GM12878 (cell line): ENCODE data around the gene MAGI2. TPM values are rescaled to one million over a fixed set of nuclear protein-coding genes. Genes with fewer than 3 reads are reported as not detected.

Source experiments
- ATAC-seq: fragments of 200-7000 bp; cut with Tn5 transposase; 3 replicates; pipeline ENCODE4 v1.9.1; 2020; ENCODE audit warnings: mild to moderate bottlenecking, moderate library complexity
- BruUV-seq: library from RNA; stranded (reverse); fragments of 400-500 nt; replicated peaks from 2 replicates; lab custom pipeline; 2021; lab: Mats Ljungman, UMichigan
- CTCF ChIA-PET: fragments of 300-600 bp; sonication (Branson Sonifier 250); formaldehyde crosslinking; extraction: SDS; loops from one replicate; lab custom pipeline; 2021; ENCODE audit warnings: inconsistent platforms; lab: Yijun Ruan, JAX
- POLR2A ChIA-PET: fragments of 350-600 bp; formaldehyde crosslinking; extraction: SDS; loops from one replicate; lab custom pipeline; 2021; ENCODE audit warnings: inconsistent platforms; lab: Charles Lee
- RAD21 ChIA-PET: fragments of 300-600 bp; sonication (Branson Sonifier 250); formaldehyde crosslinking; loops from one replicate; lab custom pipeline; 2023; ENCODE audit warnings: antibody characterized with exemption; ENCODE audit not compliant: unreplicated experiment; lab: Charles Lee
- SMC1A ChIA-PET: fragments of 300-600 bp; sonication (Branson Sonifier 250); formaldehyde crosslinking; loops from one replicate; lab custom pipeline; 2023; ENCODE audit not compliant: unreplicated experiment, uncharacterized antibody; lab: Charles Lee
- DNase-seq: peaks from one replicate; pipeline ENCODE4 v3.0.0-alpha.2; 2011; ENCODE audit warnings: low read depth, low spot score
- FAIRE-seq: peaks from 3 replicates; lab custom pipeline; 2011; peaks lifted over from hg19 to GRCh38; lab: Jason Lieb, UNC
- H2AFZ ChIP-seq: 2 replicates; pipeline ENCODE4 v1.6.0; 2011; ENCODE audit warnings: low read depth, low read length, control low read depth; ENCODE audit not compliant: control insufficient read depth
- H3K27ac ChIP-seq: 2 replicates; pipeline ENCODE4 v1.5.1; 2011; ENCODE audit warnings: control low read depth; ENCODE audit not compliant: control insufficient read depth, insufficient read depth
- H3K27me3 ChIP-seq, 2 experiments: replicated peaks in 1 of 2; 2 replicates each; pipeline versions ENCODE4 v1.6.0 to v1.6.1; 2011; ENCODE audit warnings: low read length in 1 of 2; ENCODE audit not compliant: control insufficient read depth in 2 of 2, insufficient read depth in 2 of 2
- H3K36me3 ChIP-seq, 2 experiments: 2 replicates each; pipeline ENCODE4 v1.5.1; 2011; ENCODE audit warnings: low read length in 1 of 2; ENCODE audit not compliant: control insufficient read depth in 2 of 2, insufficient read depth in 2 of 2
- H3K4me1 ChIP-seq: 2 replicates; pipeline ENCODE4 v1.6.1; 2011; ENCODE audit warnings: mild to moderate bottlenecking, low read length, moderate library complexity, mixed read lengths; ENCODE audit not compliant: control insufficient read depth, insufficient read depth
- H3K4me2 ChIP-seq: 2 replicates; pipeline ENCODE4 v1.6.0; 2011; ENCODE audit warnings: control low read depth; ENCODE audit not compliant: control insufficient read depth, insufficient read depth
- H3K4me3 ChIP-seq: fragments of 200-600 bp; sonication (generic); 2 replicates; pipeline ENCODE4 v1.5.1; 2016
- H3K79me2 ChIP-seq: 2 replicates; pipeline ENCODE4 v1.6.0; 2011; ENCODE audit warnings: low read length; ENCODE audit not compliant: control insufficient read depth, insufficient read depth
- H3K9ac ChIP-seq: 2 replicates; pipeline ENCODE4 v1.8.0; 2011; ENCODE audit warnings: low read length, control low read depth, mixed read lengths; ENCODE audit not compliant: control insufficient read depth, insufficient read depth
- H3K9me3 ChIP-seq: replicated peaks from 3 replicates; pipeline ENCODE4 v1.5.1; 2011; ENCODE audit warnings: mild to moderate bottlenecking, low read length; ENCODE audit not compliant: control insufficient read depth, insufficient read depth
- H4K20me1 ChIP-seq: 2 replicates; pipeline ENCODE4 v1.6.0; 2011; ENCODE audit not compliant: control insufficient read depth, insufficient read depth
- BMI1 ChIP-seq: fragments of 450-650 bp; IDR thresholded peaks from 2 replicates; pipeline ENCODE4 v1.6.1; 2016; ENCODE audit warnings: mild to moderate bottlenecking, moderate library complexity, borderline replicate concordance
- CREB1 ChIP-seq: IDR thresholded peaks from 2 replicates; pipeline ENCODE4 v1.6.1; 2012; ENCODE audit warnings: low read depth, mild to moderate bottlenecking, inconsistent platforms
- CUX1 ChIP-seq: IDR thresholded peaks from 2 replicates; pipeline ENCODE4 v1.6.1; 2012; ENCODE audit warnings: improper control_type of control experiment, low read depth, low read length; ENCODE audit not compliant: insufficient replicate concordance
- NR2F1 ChIP-seq: fragments of 450-650 bp; conservative IDR thresholded peaks from 2 replicates; pipeline ENCODE4 v1.6.1; 2017; ENCODE audit warnings: mild to moderate bottlenecking
- PKNOX1 ChIP-seq: fragments of 450-650 bp; IDR thresholded peaks from 2 replicates; pipeline ENCODE4 v1.6.1; 2016; ENCODE audit warnings: mild to moderate bottlenecking
- POLR2AphosphoS2 ChIP-seq: IDR thresholded peaks from 2 replicates; pipeline ENCODE4 v1.6.1; 2011; ENCODE audit warnings: low read depth, mild to moderate bottlenecking, low read length, improper control_type of control experiment, moderate library complexity
- SUZ12 ChIP-seq: fragments of 200-600 bp; sonication (generic); IDR thresholded peaks from one replicate; pipeline ENCODE4 v1.6.1; 2018; ENCODE audit warnings: antibody characterized with exemption, mild to moderate bottlenecking; ENCODE audit not compliant: unreplicated experiment
- TARDBP ChIP-seq: IDR thresholded peaks from 2 replicates; pipeline ENCODE4 v1.6.1; 2016; ENCODE audit warnings: borderline replicate concordance
- WGBS: methylation state at CpG from one replicate; pipeline ENCODE4 v1.1.6; 2016; ENCODE audit warnings: low lambda C conversion rate; ENCODE audit not compliant: insufficient replicate concordance, insufficient coverage; ENCODE audit errors: missing lambda C conversion rate; 5-methylcytosine and 5-hydroxymethylcytosine counted together
- in situ Hi-C: fragments of 300-500 bp; cut with MboI; formaldehyde crosslinking; loops from 9 replicates; pipeline ENCODE4 v1.14.3; 2018; ENCODE audit warnings: mixed read lengths
- intact Hi-C: fragments of 100-400 bp; cut with micrococcal nuclease; formaldehyde crosslinking; loops from one replicate; pipeline ENCODE4 v1.14.2; 2022; ENCODE audit not compliant: unreplicated experiment
- polyA plus RNA-seq, 11 experiments: library from polyadenylated mRNA; depleted of rRNA in 4 of 11; unstranded in 6 of 11; stranded (reverse) in 5 of 11; fragments of >200 nt; fragmentation: Nextera tagmentation in 4 of 11; fragmentation: Illumina TruSeq in 1 of 11; extraction: Ambion mirVana in 4 of 11; extraction: Trizol in 1 of 11; gene quantifications; 1 replicate in 1 of 11; 2 replicates in 10 of 11; pipeline versions ENCODE4 v1.2.1 to v1.2.3, GENCODE V29; 2011 to 2016; ENCODE audit warnings: inconsistent platforms in 2 of 11, missing spikeins in 2 of 11, low read depth in 1 of 11
- total RNA-seq, 4 experiments: library from RNA; depleted of rRNA in 3 of 4; stranded (reverse); fragments of >200 nt in 3 of 4; fragmentation: Illumina TruSeq in 1 of 4; extraction: Trizol in 1 of 4; gene quantifications; 2 replicates each; pipeline versions ENCODE4 v1.2.1 to v1.2.3, GENCODE V29; 2013 to 2021
- TF ChIP-seq, protein P1 (sequence below): fragments of 450-650 bp; IDR thresholded peaks from 2 replicates; pipeline ENCODE4 v1.6.1; 2018; ENCODE audit warnings: borderline replicate concordance, mild to moderate bottlenecking; ENCODE audit not compliant: partially characterized antibody

MAGI2 gene
- total and polyA plus RNA-seq, 10 of the 15 experiments (the other 5 are each of a cell fraction or from before 2014, with no cell fraction given) = 0.01 to 0.31 (median 0.05) TPM; not detected in 2

- Histone ChIP-seq H3K27me3 (no peaks in the 10 kb centered on the region; a peak in 1 of 4 replicates), H3K4me3 (no peak overlapping the region), H4K20me1 (no peaks in the 10 kb centered on the region), H3K4me1 (no peaks in the 10 kb centered on the region), H3K4me2 (no peak overlapping the region), H3K79me2 (no peaks in the 10 kb centered on the region), H3K27ac (no peak overlapping the region), H3K9me3 (no peaks in the 10 kb centered on the region), H2AFZ (no peak overlapping the region), H3K9ac (no peak overlapping the region), H3K36me3 (no peaks in the 10 kb centered on the region)
- no TSS peak for BruUV-seq
- no peak for ATAC-seq
- intact Hi-C loops (no loop called here), in situ Hi-C loops (no loop called here)
- DNase-seq = no peak
- FAIRE-seq = no peak
- RAD21 ChIA-PET = no interaction called here
- TF ChIP-seq TARDBP (no peak), POLR2AphosphoS2 (no peak), BMI1 (no peak), NR2F1 (no peak)
- WGBS = 10% methylated on average over 4 of the region's 4 CpGs
- POLR2A ChIA-PET = no interaction called here
- CTCF ChIA-PET = no interaction called here
- SMC1A ChIA-PET = no interaction called here
Measured at GRCh38 chr7:78346827-78347226, 1106.6 kb downstream of the MAGI2 start.

GRCh38 chr7:78345979-78346378 is 1107.5 kb downstream of the MAGI2 start:
- CTCF ChIA-PET = no interaction called here
- Histone ChIP-seq H3K4me1 (no peaks in the 10 kb centered on the region), H3K9me3 (no peaks in the 10 kb centered on the region), H3K79me2 (no peaks in the 10 kb centered on the region), H3K27ac (no peak overlapping the region), H3K4me3 (no peak overlapping the region), H4K20me1 (no peaks in the 10 kb centered on the region), H3K27me3 (no peaks in the 10 kb centered on the region; a peak in 1 of 4 replicates), H3K36me3 (no peaks in the 10 kb centered on the region), H2AFZ (no peak overlapping the region), H3K9ac (no peak overlapping the region), H3K4me2 (no peak overlapping the region)
- intact Hi-C loops (no loop called here), in situ Hi-C loops (no loop called here)
- POLR2A ChIA-PET = no interaction called here
- RAD21 ChIA-PET = no interaction called here
- no TSS peak for BruUV-seq
- ATAC-seq (no peak), DNase-seq (no peak), FAIRE-seq (no peak)
- SMC1A ChIA-PET = no interaction called here
- 30% methylated on average over 3 of the region's 3 CpGs for WGBS
- TF ChIP-seq CUX1 = no peak
- TF ChIP-seq, protein P1, sequence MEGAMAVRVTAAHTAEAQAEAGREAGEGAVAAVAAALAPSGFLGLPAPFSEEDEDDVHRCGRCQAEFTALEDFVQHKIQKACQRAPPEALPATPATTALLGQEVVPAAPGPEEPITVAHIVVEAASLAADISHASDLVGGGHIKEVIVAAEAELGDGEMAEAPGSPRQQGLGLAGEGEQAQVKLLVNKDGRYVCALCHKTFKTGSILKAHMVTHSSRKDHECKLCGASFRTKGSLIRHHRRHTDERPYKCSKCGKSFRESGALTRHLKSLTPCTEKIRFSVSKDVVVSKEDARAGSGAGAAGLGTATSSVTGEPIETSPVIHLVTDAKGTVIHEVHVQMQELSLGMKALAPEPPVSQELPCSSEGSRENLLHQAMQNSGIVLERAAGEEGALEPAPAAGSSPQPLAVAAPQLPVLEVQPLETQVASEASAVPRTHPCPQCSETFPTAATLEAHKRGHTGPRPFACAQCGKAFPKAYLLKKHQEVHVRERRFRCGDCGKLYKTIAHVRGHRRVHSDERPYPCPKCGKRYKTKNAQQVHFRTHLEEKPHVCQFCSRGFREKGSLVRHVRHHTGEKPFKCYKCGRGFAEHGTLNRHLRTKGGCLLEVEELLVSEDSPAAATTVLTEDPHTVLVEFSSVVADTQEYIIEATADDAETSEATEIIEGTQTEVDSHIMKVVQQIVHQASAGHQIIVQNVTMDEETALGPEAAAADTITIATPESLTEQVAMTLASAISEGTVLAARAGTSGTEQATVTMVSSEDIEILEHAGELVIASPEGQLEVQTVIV = no peak
- TF ChIP-seq CREB1 = no peak
- no peak for TF ChIP-seq SUZ12
- no peak for TF ChIP-seq PKNOX1
